ENCODE data around the gene TAOK2.

DNA sequence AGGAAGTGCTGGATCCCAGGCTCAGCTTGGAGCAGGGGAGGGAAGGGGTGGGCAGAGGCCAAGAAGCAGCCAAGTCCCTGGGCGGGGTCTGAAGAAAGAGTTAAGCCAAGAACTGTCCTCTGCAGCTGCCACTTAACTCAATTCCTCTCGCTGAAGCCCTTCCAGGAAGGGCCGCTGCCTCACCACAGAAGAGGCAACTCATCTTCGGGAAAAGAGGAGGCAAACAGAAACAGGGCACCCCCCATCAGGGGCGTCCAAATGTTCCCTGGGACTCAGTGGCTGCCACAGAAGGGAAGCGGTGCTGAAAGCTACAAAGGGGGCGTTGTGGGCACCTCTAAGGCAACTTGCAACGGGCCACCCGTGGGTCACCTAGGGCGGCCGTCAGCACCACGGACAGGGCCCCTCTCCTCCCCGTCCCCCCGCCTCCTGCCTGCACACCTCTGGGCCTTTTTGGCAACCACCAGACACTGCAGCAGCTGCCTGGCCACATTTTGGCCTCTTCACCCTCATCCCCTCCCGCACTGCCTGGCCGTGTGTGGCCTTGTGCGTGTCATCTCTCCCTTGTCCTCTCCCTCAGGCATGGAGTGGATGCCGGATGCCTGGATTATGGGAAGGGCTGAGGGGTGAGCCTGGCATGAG, 54.9 kb downstream of the TAOK2 start:
- TF ChIP-seq, protein P1, sequence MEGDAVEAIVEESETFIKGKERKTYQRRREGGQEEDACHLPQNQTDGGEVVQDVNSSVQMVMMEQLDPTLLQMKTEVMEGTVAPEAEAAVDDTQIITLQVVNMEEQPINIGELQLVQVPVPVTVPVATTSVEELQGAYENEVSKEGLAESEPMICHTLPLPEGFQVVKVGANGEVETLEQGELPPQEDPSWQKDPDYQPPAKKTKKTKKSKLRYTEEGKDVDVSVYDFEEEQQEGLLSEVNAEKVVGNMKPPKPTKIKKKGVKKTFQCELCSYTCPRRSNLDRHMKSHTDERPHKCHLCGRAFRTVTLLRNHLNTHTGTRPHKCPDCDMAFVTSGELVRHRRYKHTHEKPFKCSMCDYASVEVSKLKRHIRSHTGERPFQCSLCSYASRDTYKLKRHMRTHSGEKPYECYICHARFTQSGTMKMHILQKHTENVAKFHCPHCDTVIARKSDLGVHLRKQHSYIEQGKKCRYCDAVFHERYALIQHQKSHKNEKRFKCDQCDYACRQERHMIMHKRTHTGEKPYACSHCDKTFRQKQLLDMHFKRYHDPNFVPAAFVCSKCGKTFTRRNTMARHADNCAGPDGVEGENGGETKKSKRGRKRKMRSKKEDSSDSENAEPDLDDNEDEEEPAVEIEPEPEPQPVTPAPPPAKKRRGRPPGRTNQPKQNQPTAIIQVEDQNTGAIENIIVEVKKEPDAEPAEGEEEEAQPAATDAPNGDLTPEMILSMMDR (IDR thresholded peaks at IDR 0.05), result no peak
- TF ChIP-seq POLR2A (IDR thresholded peaks at IDR 0.05), result no peak

Data from right lobe of liver (tissue), 4 donors.